GM18867 (cell line): ENCODE data around the gene CLTC.

Source experiments
- ATAC-seq: cut with Tn5 transposase; IDR thresholded peaks from one replicate; pipeline ENCODE4 v1.9.1; 2021; ENCODE audit warnings: mild to moderate bottlenecking, moderate library complexity; ENCODE audit not compliant: unreplicated experiment

Gene CLTC

GRCh38 chr17:59678918-59679317 is 59.2 kb downstream of the CLTC start:
- ATAC-seq: no peak

- no peak for ATAC-seq
Measured at GRCh38 chr17:59680314-59680713, 60.6 kb downstream of the CLTC start.

- ATAC-seq: no peak
Measured at GRCh38 chr17:59683283-59683682, 63.6 kb downstream of the CLTC start.

- ATAC-seq: no peak
Measured at GRCh38 chr17:59684967-59685366, 65.3 kb downstream of the CLTC start.

- ATAC-seq: no peak
Measured at GRCh38 chr17:59688008-59688407, 68.3 kb downstream of the CLTC start.

- ATAC-seq: no peak
Measured at GRCh38 chr17:59688496-59688895, 68.8 kb downstream of the CLTC start.

GRCh38 chr17:59693582-59693981 is 73.9 kb downstream of the CLTC start:
- ATAC-seq: no peak

GRCh38 chr17:59694344-59694743 is 74.6 kb downstream of the CLTC start:
- no peak for ATAC-seq

GRCh38 chr17:59695945-59696681 is 76.4 kb downstream of the CLTC start:
- ATAC-seq: no peak

GRCh38 chr17:59696682-59697277 is 77.1 kb downstream of the CLTC start:
- no peak for ATAC-seq

GRCh38 chr17:59698143-59698542 is 78.4 kb downstream of the CLTC start:
- no peak for ATAC-seq

GRCh38 chr17:59699218-59699617 is 79.5 kb downstream of the CLTC start:
- no peak for ATAC-seq

- no peak for ATAC-seq
Measured at GRCh38 chr17:59699786-59700185, 80.1 kb downstream of the CLTC start.

GRCh38 chr17:59702304-59702703 is 82.6 kb downstream of the CLTC start:
- no peak for ATAC-seq

- ATAC-seq: peak; percentile 95
Measured at GRCh38 chr17:59707149-59707970, 87.7 kb downstream of the CLTC start, which contains the start of the genes PTRH2 and VMP1. Gene PTRH2 (minus strand): TSS chr17:59707430. CDS start chr17:59697978, 9,452 bp downstream. Gene VMP1 (plus strand): TSS chr17:59707654. CDS start chr17:59731447, 23,793 bp downstream.

GRCh38 chr17:59707971-59708430 is 88.3 kb downstream of the CLTC start:
- no peak for ATAC-seq

- no peak for ATAC-seq
Measured at GRCh38 chr17:59711936-59712335, 92.2 kb downstream of the CLTC start.

- no peak for ATAC-seq
Measured at GRCh38 chr17:59712862-59713261, 93.2 kb downstream of the CLTC start.

- no peak for ATAC-seq
Measured at GRCh38 chr17:59714255-59714654, 94.6 kb downstream of the CLTC start.

- ATAC-seq: no peak
Measured at GRCh38 chr17:59716427-59716826, 96.7 kb downstream of the CLTC start.

GRCh38 chr17:59719526-59719925 is 99.8 kb downstream of the CLTC start:
- ATAC-seq: no peak
